Colonic mucosa (tissue), 4 donors: ENCODE results near the gene EML6. TPM values are rescaled to one million over a fixed set of nuclear protein-coding genes. Genes with fewer than 3 reads are reported as not detected.

Experiments
- DNase-seq: peaks from one replicate; pipeline ENCODE4 v3.0.0-alpha.2; 2020
- H3K27ac ChIP-seq: fragments of 200-600 bp; one replicate; pipeline ENCODE4 v1.8.0; 2021
- H3K27me3 ChIP-seq: fragments of 200-600 bp; one replicate; pipeline ENCODE4 v1.8.0; 2021
- H3K36me3 ChIP-seq: fragments of 200-600 bp; one replicate; pipeline ENCODE4 v1.8.0; 2021
- H3K4me1 ChIP-seq: fragments of 200-600 bp; one replicate; pipeline ENCODE4 v1.8.0; 2021; ENCODE audit warnings: mild to moderate bottlenecking
- H3K4me3 ChIP-seq: fragments of 200-600 bp; one replicate; pipeline ENCODE4 v1.8.0; 2021
- H3K9ac ChIP-seq, 2 donors: one replicate each; pipeline ENCODE4 v1.7.0; 2013; ENCODE audit warnings: control low read depth in 2 of 2, low read depth in 2 of 2, low read length in 2 of 2
- H3K9me3 ChIP-seq: fragments of 200-600 bp; one replicate; pipeline ENCODE4 v1.8.0; 2021
- intact Hi-C: fragments of 100-400 bp; cut with DNase I; formaldehyde crosslinking; loops from one replicate; pipeline ENCODE4 v1.14.1; 2022
- total RNA-seq, 2 donors: library from RNA; stranded (reverse); fragmentation: NEBNext Ultra II Directional in 1 of 2; extraction: Animal tissue kit (Norgen Biotek cat#: 25700) in 1 of 2; gene quantifications; one replicate each; pipeline ENCODE4 v1.2.1, GENCODE V29; 2021
- TF ChIP-seq, protein P1 (sequence below): fragments of 200-600 bp; IDR thresholded peaks from one replicate; pipeline ENCODE4 v1.8.0; 2022; ENCODE audit warnings: antibody characterized with exemption, mild to moderate bottlenecking
- donor health status: healthy.
- donor health status: DM: no; HTN: no; CAD: no.
- donor health status: DM: no; HTN: no; CAD: no.

EML6 gene
- total RNA-seq, 2 donors from 2014 or later = 2.1 to 2.5 TPM

- DNase-seq = no peak
- Histone ChIP-seq H3K9ac (no peak overlapping the region), H3K36me3 (peaks cover 5% of the 10 kb centered on the region), H3K4me3 (no peak overlapping the region), H3K4me1 (no peaks in the 10 kb centered on the region), H3K9me3 (no peaks in the 10 kb centered on the region), H3K27ac (no peak overlapping the region), H3K27me3 (no peaks in the 10 kb centered on the region)
- TF ChIP-seq, protein P1, sequence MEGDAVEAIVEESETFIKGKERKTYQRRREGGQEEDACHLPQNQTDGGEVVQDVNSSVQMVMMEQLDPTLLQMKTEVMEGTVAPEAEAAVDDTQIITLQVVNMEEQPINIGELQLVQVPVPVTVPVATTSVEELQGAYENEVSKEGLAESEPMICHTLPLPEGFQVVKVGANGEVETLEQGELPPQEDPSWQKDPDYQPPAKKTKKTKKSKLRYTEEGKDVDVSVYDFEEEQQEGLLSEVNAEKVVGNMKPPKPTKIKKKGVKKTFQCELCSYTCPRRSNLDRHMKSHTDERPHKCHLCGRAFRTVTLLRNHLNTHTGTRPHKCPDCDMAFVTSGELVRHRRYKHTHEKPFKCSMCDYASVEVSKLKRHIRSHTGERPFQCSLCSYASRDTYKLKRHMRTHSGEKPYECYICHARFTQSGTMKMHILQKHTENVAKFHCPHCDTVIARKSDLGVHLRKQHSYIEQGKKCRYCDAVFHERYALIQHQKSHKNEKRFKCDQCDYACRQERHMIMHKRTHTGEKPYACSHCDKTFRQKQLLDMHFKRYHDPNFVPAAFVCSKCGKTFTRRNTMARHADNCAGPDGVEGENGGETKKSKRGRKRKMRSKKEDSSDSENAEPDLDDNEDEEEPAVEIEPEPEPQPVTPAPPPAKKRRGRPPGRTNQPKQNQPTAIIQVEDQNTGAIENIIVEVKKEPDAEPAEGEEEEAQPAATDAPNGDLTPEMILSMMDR = no peak
- intact Hi-C loops = no loop called here
These were observed 251.7 kb downstream of the EML6 start for GRCh38 chr2:54975175-54975574.

GRCh38 chr2:54975598-54976492, 252.4 kb downstream of the EML6 start:
- DNase-seq = no peak
- no peak overlapping the region for H3K27ac ChIP-seq

GRCh38 chr2:54977149-54977548, 253.7 kb downstream of the EML6 start:
- no peak for DNase-seq
- intact Hi-C loops = no loop called here
- TF ChIP-seq, protein P1 = no peak

More at GRCh38 chr2:54975598-54976492, 252.4 kb downstream of the EML6 start:
- intact Hi-C loops = no loop called here
- TF ChIP-seq, protein P1 = no peak
- Histone ChIP-seq H3K9ac (no peak overlapping the region), H3K36me3 (peaks cover 5% of the 10 kb centered on the region), H3K4me1 (no peaks in the 10 kb centered on the region), H3K27me3 (no peaks in the 10 kb centered on the region), H3K4me3 (no peak overlapping the region), H3K9me3 (no peaks in the 10 kb centered on the region)

DNA sequence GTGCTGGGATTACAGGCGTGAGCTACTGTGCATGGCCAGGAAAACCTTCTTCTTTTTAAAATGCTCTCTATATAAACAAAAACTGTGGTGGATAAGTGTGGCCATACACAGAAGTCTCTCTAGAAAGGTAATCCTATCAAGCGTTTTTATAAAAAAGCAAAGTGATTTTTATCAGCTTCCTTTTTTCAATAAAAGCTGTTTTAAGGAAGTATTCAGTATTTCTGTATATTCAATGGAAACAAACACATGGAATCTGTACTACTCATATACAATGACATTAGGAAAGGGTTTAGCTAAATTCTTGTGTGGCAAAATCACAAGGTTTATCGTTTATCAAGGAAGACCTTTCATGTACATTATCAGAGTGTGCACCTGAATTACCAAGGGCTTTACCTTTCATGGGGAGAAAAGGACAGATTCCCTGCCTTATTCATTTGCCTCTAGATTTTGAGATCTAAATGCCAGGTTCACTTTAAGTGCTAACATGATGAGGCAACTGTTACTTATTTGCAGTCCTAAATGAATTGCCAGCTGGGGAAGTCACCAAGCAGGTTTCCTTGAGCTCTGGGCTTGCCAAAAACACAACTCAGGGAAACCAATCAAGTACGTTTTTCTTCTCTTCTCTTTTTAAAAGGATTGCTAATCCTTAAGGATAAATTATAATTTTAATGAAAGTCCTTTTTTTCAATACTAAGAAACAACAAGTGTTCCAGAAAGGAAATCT, 256.0 kb downstream of the EML6 start:
- Histone ChIP-seq H3K4me3 (no peak overlapping the region), H3K36me3 (no peaks in the 10 kb centered on the region), H3K27ac (no peak overlapping the region), H3K9ac (no peak overlapping the region), H3K9me3 (no peaks in the 10 kb centered on the region), H3K4me1 (no peaks in the 10 kb centered on the region), H3K27me3 (no peaks in the 10 kb centered on the region)
- TF ChIP-seq, protein P1 = no peak
- intact Hi-C loops = no loop called here
- peak; percentile 50 for DNase-seq

More at GRCh38 chr2:54977149-54977548, 253.7 kb downstream of the EML6 start:
- Histone ChIP-seq H3K36me3 (no peaks in the 10 kb centered on the region), H3K9me3 (no peaks in the 10 kb centered on the region), H3K4me1 (no peaks in the 10 kb centered on the region), H3K4me3 (no peak overlapping the region), H3K27ac (no peak overlapping the region), H3K9ac (no peak overlapping the region), H3K27me3 (no peaks in the 10 kb centered on the region)

- no peak overlapping the region for H3K27ac ChIP-seq
These were observed 257.9 kb downstream of the EML6 start for GRCh38 chr2:54981385-54981784.

More at GRCh38 chr2:54981385-54981784, 257.9 kb downstream of the EML6 start:
- Histone ChIP-seq H3K36me3 (no peaks in the 10 kb centered on the region), H3K27me3 (no peaks in the 10 kb centered on the region), H3K4me1 (no peaks in the 10 kb centered on the region), H3K9ac (no peak overlapping the region), H3K9me3 (no peaks in the 10 kb centered on the region), H3K4me3 (no peak overlapping the region)
- intact Hi-C loops = no loop called here
- DNase-seq = no peak
- TF ChIP-seq, protein P1 = no peak
